Renal cortical epithelial cell (primary cell): ENCODE data around the gene HYAL3. TPM values are rescaled to one million over a fixed set of nuclear protein-coding genes. Genes with fewer than 3 reads are reported as not detected.
"Not testable (repeated sequence)": the region's sequence is repeated elsewhere in the genome, so short reads cannot be mapped to it uniquely, and the experiment has no call there.

Experiments
- DNase-seq: peaks from one replicate; pipeline ENCODE4 v3.0.0-alpha.2; 2011; ENCODE audit warnings: low read depth
- total RNA-seq: library from RNA; depleted of rRNA; stranded (reverse); fragments of >200 nt; gene quantifications from 2 replicates; pipeline ENCODE4 v1.2.3, GENCODE V29; 2014

Gene HYAL3
- total RNA-seq, 1 donor from 2014 or later, result 13.5 TPM

GRCh38 chr3:50314342-50314741 lies 15.1 kb upstream of the HYAL3 start:
- no peak for DNase-seq

- DNase-seq, result not testable (repeated sequence)
Measured at GRCh38 chr3:50312041-50312440, 12.8 kb upstream of the HYAL3 start.

- DNase-seq, result peak; percentile 22
Measured at GRCh38 chr3:50304601-50305000, 5.4 kb upstream of the HYAL3 start.

GRCh38 chr3:50303013-50303815 lies 4.0 kb upstream of the HYAL3 start, which contains the start of gene HYAL1:
TSS of gene HYAL1 (minus strand) at chr3:50303574. CDS start at chr3:50302956, 618 bp downstream.
- peak; percentile 74 for DNase-seq

- no peak for DNase-seq
Measured at GRCh38 chr3:50302095-50303012, 3.1 kb upstream of the HYAL3 start.

GRCh38 chr3:50300681-50301254 lies 1.6 kb upstream of the HYAL3 start:
- no peak for DNase-seq

GRCh38 chr3:50299929-50300680 lies 900 bp upstream of the HYAL3 start:
- DNase-seq, result peak; percentile 38

GRCh38 chr3:50299638-50299928 lies 378 bp upstream of the HYAL3 start:
- no peak for DNase-seq

- DNase-seq, result no peak
Measured at GRCh38 chr3:50297896-50298725, 1.1 kb downstream of the HYAL3 start.

GRCh38 chr3:50297384-50297775 lies 1.8 kb downstream of the HYAL3 start:
- DNase-seq, result no peak

- no peak for DNase-seq
Measured at GRCh38 chr3:50296721-50297383, 2.4 kb downstream of the HYAL3 start.

- no peak for DNase-seq
Measured at GRCh38 chr3:50295553-50296431, 3.4 kb downstream of the HYAL3 start.

GRCh38 chr3:50294492-50295403 lies 4.5 kb downstream of the HYAL3 start:
- no peak for DNase-seq

GRCh38 chr3:50294089-50294488 lies 5.1 kb downstream of the HYAL3 start:
- DNase-seq, result no peak

GRCh38 chr3:50293079-50293801 lies 6.0 kb downstream of the HYAL3 start:
- no peak for DNase-seq

GRCh38 chr3:50292159-50293078 lies 6.8 kb downstream of the HYAL3 start, which contains the start of gene IFRD2:
TSS of gene IFRD2 (minus strand) at chr3:50292429. CDS start at chr3:50292274, 155 bp downstream.
- peak; percentile 93 for DNase-seq
